Mucosa of gallbladder (tissue), 1 donor: ENCODE results near the gene PMEPA1. TPM values are rescaled to one million over a fixed set of nuclear protein-coding genes. Genes with fewer than 3 reads are reported as not detected.

ENCODE experiments used
- DNase-seq: peaks from one replicate; pipeline ENCODE4 v3.0.0-alpha.2; 2020; ENCODE audit warnings: low spot score
- total RNA-seq: library from RNA; stranded (reverse); gene quantifications from one replicate; pipeline ENCODE4 v1.2.1, GENCODE V29; 2021
- donor health status: DM: no; HTN: no; CAD: no.

The PMEPA1 gene
- 83.8 TPM for total RNA-seq

- peak; percentile 94 for DNase-seq
Observed at GRCh38 chr20:57709823-57710799, at the start of gene PMEPA1. TSS of gene PMEPA1 (minus strand) at chr20:57710015. CDS start at chr20:57709582, 433 bp downstream.

- DNase-seq: no peak
Observed at GRCh38 chr20:57757767-57758166, 48.0 kb upstream of the PMEPA1 start.

GRCh38 chr20:57756921-57757320 is 47.1 kb upstream of the PMEPA1 start:
- DNase-seq: no peak

GRCh38 chr20:57756213-57756612 is 46.4 kb upstream of the PMEPA1 start:
- no peak for DNase-seq

GRCh38 chr20:57755609-57756008 is 45.8 kb upstream of the PMEPA1 start:
- DNase-seq: no peak

GRCh38 chr20:57754190-57754589 is 44.4 kb upstream of the PMEPA1 start:
- no peak for DNase-seq

GRCh38 chr20:57753332-57754164 is 43.7 kb upstream of the PMEPA1 start:
- peak; percentile 28 for DNase-seq

GRCh38 chr20:57751411-57751810 is 41.6 kb upstream of the PMEPA1 start:
- DNase-seq: no peak

- DNase-seq: no peak
Observed at GRCh38 chr20:57749869-57750268, 40.1 kb upstream of the PMEPA1 start.

GRCh38 chr20:57749131-57749690 is 39.4 kb upstream of the PMEPA1 start:
- peak; percentile 16 for DNase-seq

GRCh38 chr20:57748601-57749130 is 38.9 kb upstream of the PMEPA1 start:
- DNase-seq: peak; percentile 78

GRCh38 chr20:57747861-57748481 is 38.2 kb upstream of the PMEPA1 start:
- DNase-seq: no peak

- DNase-seq: no peak
Observed at GRCh38 chr20:57746832-57747404, 37.1 kb upstream of the PMEPA1 start.

- DNase-seq: no peak
Observed at GRCh38 chr20:57746201-57746600, 36.4 kb upstream of the PMEPA1 start.

- no peak for DNase-seq
Observed at GRCh38 chr20:57744206-57744605, 34.4 kb upstream of the PMEPA1 start.

- DNase-seq: no peak
Observed at GRCh38 chr20:57743450-57744095, 33.8 kb upstream of the PMEPA1 start.

GRCh38 chr20:57742507-57743181 is 32.8 kb upstream of the PMEPA1 start:
- no peak for DNase-seq

GRCh38 chr20:57738484-57738883 is 28.7 kb upstream of the PMEPA1 start:
- no peak for DNase-seq

- no peak for DNase-seq
Observed at GRCh38 chr20:57738053-57738452, 28.2 kb upstream of the PMEPA1 start.

GRCh38 chr20:57737349-57737748 is 27.5 kb upstream of the PMEPA1 start:
- DNase-seq: no peak
